GM12878 (cell line): ENCODE data around the gene KLF3. TPM values are rescaled to one million over a fixed set of nuclear protein-coding genes. Genes with fewer than 3 reads are reported as not detected.

Experiments
- ATAC-seq: fragments of 200-7000 bp; cut with Tn5 transposase; 3 replicates; pipeline ENCODE4 v1.9.1; 2020; ENCODE audit warnings: mild to moderate bottlenecking, moderate library complexity
- BruUV-seq: library from RNA; stranded (reverse); fragments of 400-500 nt; replicated peaks from 2 replicates; lab custom pipeline; 2021; lab: Mats Ljungman, UMichigan
- CTCF ChIA-PET: fragments of 300-600 bp; sonication (Branson Sonifier 250); formaldehyde crosslinking; extraction: SDS; loops from one replicate; lab custom pipeline; 2021; ENCODE audit warnings: inconsistent platforms; lab: Yijun Ruan, JAX
- POLR2A ChIA-PET: fragments of 350-600 bp; formaldehyde crosslinking; extraction: SDS; loops from one replicate; lab custom pipeline; 2021; ENCODE audit warnings: inconsistent platforms; lab: Charles Lee
- RAD21 ChIA-PET: fragments of 300-600 bp; sonication (Branson Sonifier 250); formaldehyde crosslinking; loops from one replicate; lab custom pipeline; 2023; ENCODE audit warnings: antibody characterized with exemption; ENCODE audit not compliant: unreplicated experiment; lab: Charles Lee
- SMC1A ChIA-PET: fragments of 300-600 bp; sonication (Branson Sonifier 250); formaldehyde crosslinking; loops from one replicate; lab custom pipeline; 2023; ENCODE audit not compliant: unreplicated experiment, uncharacterized antibody; lab: Charles Lee
- DNase-seq: peaks from one replicate; pipeline ENCODE4 v3.0.0-alpha.2; 2011; ENCODE audit warnings: low read depth, low spot score
- FAIRE-seq: peaks from 3 replicates; lab custom pipeline; 2011; peaks lifted over from hg19 to GRCh38; lab: Jason Lieb, UNC
- H2AFZ ChIP-seq: 2 replicates; pipeline ENCODE4 v1.6.0; 2011; ENCODE audit warnings: low read depth, low read length, control low read depth; ENCODE audit not compliant: control insufficient read depth
- H3K27ac ChIP-seq: 2 replicates; pipeline ENCODE4 v1.5.1; 2011; ENCODE audit warnings: control low read depth; ENCODE audit not compliant: control insufficient read depth, insufficient read depth
- H3K27me3 ChIP-seq, 2 experiments: replicated peaks in 1 of 2; 2 replicates each; pipeline versions ENCODE4 v1.6.0 to v1.6.1; 2011; ENCODE audit warnings: low read length in 1 of 2; ENCODE audit not compliant: control insufficient read depth in 2 of 2, insufficient read depth in 2 of 2
- H3K36me3 ChIP-seq, 2 experiments: 2 replicates each; pipeline ENCODE4 v1.5.1; 2011; ENCODE audit warnings: low read length in 1 of 2; ENCODE audit not compliant: control insufficient read depth in 2 of 2, insufficient read depth in 2 of 2
- H3K4me1 ChIP-seq: 2 replicates; pipeline ENCODE4 v1.6.1; 2011; ENCODE audit warnings: mild to moderate bottlenecking, low read length, moderate library complexity, mixed read lengths; ENCODE audit not compliant: control insufficient read depth, insufficient read depth
- H3K4me2 ChIP-seq: 2 replicates; pipeline ENCODE4 v1.6.0; 2011; ENCODE audit warnings: control low read depth; ENCODE audit not compliant: control insufficient read depth, insufficient read depth
- H3K4me3 ChIP-seq: fragments of 200-600 bp; sonication (generic); 2 replicates; pipeline ENCODE4 v1.5.1; 2016
- H3K79me2 ChIP-seq: 2 replicates; pipeline ENCODE4 v1.6.0; 2011; ENCODE audit warnings: low read length; ENCODE audit not compliant: control insufficient read depth, insufficient read depth
- H3K9ac ChIP-seq: 2 replicates; pipeline ENCODE4 v1.8.0; 2011; ENCODE audit warnings: low read length, control low read depth, mixed read lengths; ENCODE audit not compliant: control insufficient read depth, insufficient read depth
- H3K9me3 ChIP-seq: replicated peaks from 3 replicates; pipeline ENCODE4 v1.5.1; 2011; ENCODE audit warnings: mild to moderate bottlenecking, low read length; ENCODE audit not compliant: control insufficient read depth, insufficient read depth
- H4K20me1 ChIP-seq: 2 replicates; pipeline ENCODE4 v1.6.0; 2011; ENCODE audit not compliant: control insufficient read depth, insufficient read depth
- BMI1 ChIP-seq: fragments of 450-650 bp; IDR thresholded peaks from 2 replicates; pipeline ENCODE4 v1.6.1; 2016; ENCODE audit warnings: mild to moderate bottlenecking, moderate library complexity, borderline replicate concordance
- CEBPB ChIP-seq, 2 experiments: fragments of 150-350 bp in 1 of 2; IDR thresholded peaks; 2 replicates each; pipeline ENCODE4 v1.6.1; 2012 to 2014; ENCODE audit warnings: low read depth in 2 of 2, low read length in 2 of 2, borderline replicate concordance in 1 of 2, inconsistent platforms in 1 of 2
- ESRRA ChIP-seq: IDR thresholded peaks from 2 replicates; pipeline ENCODE4 v1.6.1; 2012; ENCODE audit warnings: mild to moderate bottlenecking, low read length, improper control_type of control experiment
- EZH2 ChIP-seq: IDR thresholded peaks from 2 replicates; pipeline ENCODE4 v1.6.1; 2012; ENCODE audit warnings: low read depth, mild to moderate bottlenecking, control low read depth, inconsistent platforms, low read length, borderline replicate concordance; ENCODE audit not compliant: control insufficient read depth
- JUNB ChIP-seq: IDR thresholded peaks from 2 replicates; pipeline ENCODE4 v1.6.1; 2016; ENCODE audit warnings: antibody characterized with exemption, mild to moderate bottlenecking
- MTA2 ChIP-seq: fragments of 450-650 bp; IDR thresholded peaks from 2 replicates; pipeline ENCODE4 v1.6.1; 2016; ENCODE audit warnings: low read depth, mild to moderate bottlenecking, moderate library complexity
- NFXL1 ChIP-seq: fragments of 450-650 bp; IDR thresholded peaks from 2 replicates; pipeline ENCODE4 v1.6.1; 2017; ENCODE audit warnings: antibody characterized with exemption, mild to moderate bottlenecking, borderline replicate concordance
- PML ChIP-seq: IDR thresholded peaks from 2 replicates; pipeline ENCODE4 v1.6.1; 2012; ENCODE audit warnings: low read length, inconsistent platforms
- SPI1 ChIP-seq: IDR thresholded peaks from 2 replicates; pipeline ENCODE4 v1.6.1; 2011; ENCODE audit warnings: low read depth, mild to moderate bottlenecking, low read length, moderate library complexity, borderline replicate concordance; ENCODE audit not compliant: insufficient read depth
- SUZ12 ChIP-seq: fragments of 200-600 bp; sonication (generic); IDR thresholded peaks from one replicate; pipeline ENCODE4 v1.6.1; 2018; ENCODE audit warnings: antibody characterized with exemption, mild to moderate bottlenecking; ENCODE audit not compliant: unreplicated experiment
- WRNIP1 ChIP-seq: IDR thresholded peaks from 2 replicates; pipeline ENCODE4 v1.6.1; 2011; ENCODE audit warnings: low read depth, low read length, improper control_type of control experiment, borderline replicate concordance
- YBX1 ChIP-seq: fragments of 450-650 bp; IDR thresholded peaks from 2 replicates; pipeline ENCODE4 v1.6.1; 2016; ENCODE audit warnings: antibody characterized with exemption
- ZNF207 ChIP-seq: fragments of 450-650 bp; IDR thresholded peaks from 2 replicates; pipeline ENCODE4 v1.6.1; 2014; ENCODE audit warnings: antibody characterized with exemption, mild to moderate bottlenecking, borderline replicate concordance
- WGBS: methylation state at CpG from one replicate; pipeline ENCODE4 v1.1.6; 2016; ENCODE audit warnings: low lambda C conversion rate; ENCODE audit not compliant: insufficient replicate concordance, insufficient coverage; ENCODE audit errors: missing lambda C conversion rate; 5-methylcytosine and 5-hydroxymethylcytosine counted together
- in situ Hi-C: fragments of 300-500 bp; cut with MboI; formaldehyde crosslinking; loops from 9 replicates; pipeline ENCODE4 v1.14.3; 2018; ENCODE audit warnings: mixed read lengths
- intact Hi-C: fragments of 100-400 bp; cut with micrococcal nuclease; formaldehyde crosslinking; loops from one replicate; pipeline ENCODE4 v1.14.2; 2022; ENCODE audit not compliant: unreplicated experiment
- polyA plus RNA-seq, 11 experiments: library from polyadenylated mRNA; depleted of rRNA in 4 of 11; unstranded in 6 of 11; stranded (reverse) in 5 of 11; fragments of >200 nt; fragmentation: Nextera tagmentation in 4 of 11; fragmentation: Illumina TruSeq in 1 of 11; extraction: Ambion mirVana in 4 of 11; extraction: Trizol in 1 of 11; gene quantifications; 1 replicate in 1 of 11; 2 replicates in 10 of 11; pipeline versions ENCODE4 v1.2.1 to v1.2.3, GENCODE V29; 2011 to 2016; ENCODE audit warnings: inconsistent platforms in 2 of 11, missing spikeins in 2 of 11, low read depth in 1 of 11
- total RNA-seq, 4 experiments: library from RNA; depleted of rRNA in 3 of 4; stranded (reverse); fragments of >200 nt in 3 of 4; fragmentation: Illumina TruSeq in 1 of 4; extraction: Trizol in 1 of 4; gene quantifications; 2 replicates each; pipeline versions ENCODE4 v1.2.1 to v1.2.3, GENCODE V29; 2013 to 2021
- TF ChIP-seq, protein P1 (sequence below): fragments of 450-650 bp; formaldehyde crosslinking; IDR thresholded peaks from 2 replicates; pipeline ENCODE4 v1.4.0; 2020; ENCODE audit warnings: mild to moderate bottlenecking, moderate library complexity

Gene KLF3
- total and polyA plus RNA-seq, 10 of the 15 experiments (the other 5 are each of a cell fraction or from before 2014, with no cell fraction given), result 1.4 to 5.8 (median 2.1) TPM

DNA sequence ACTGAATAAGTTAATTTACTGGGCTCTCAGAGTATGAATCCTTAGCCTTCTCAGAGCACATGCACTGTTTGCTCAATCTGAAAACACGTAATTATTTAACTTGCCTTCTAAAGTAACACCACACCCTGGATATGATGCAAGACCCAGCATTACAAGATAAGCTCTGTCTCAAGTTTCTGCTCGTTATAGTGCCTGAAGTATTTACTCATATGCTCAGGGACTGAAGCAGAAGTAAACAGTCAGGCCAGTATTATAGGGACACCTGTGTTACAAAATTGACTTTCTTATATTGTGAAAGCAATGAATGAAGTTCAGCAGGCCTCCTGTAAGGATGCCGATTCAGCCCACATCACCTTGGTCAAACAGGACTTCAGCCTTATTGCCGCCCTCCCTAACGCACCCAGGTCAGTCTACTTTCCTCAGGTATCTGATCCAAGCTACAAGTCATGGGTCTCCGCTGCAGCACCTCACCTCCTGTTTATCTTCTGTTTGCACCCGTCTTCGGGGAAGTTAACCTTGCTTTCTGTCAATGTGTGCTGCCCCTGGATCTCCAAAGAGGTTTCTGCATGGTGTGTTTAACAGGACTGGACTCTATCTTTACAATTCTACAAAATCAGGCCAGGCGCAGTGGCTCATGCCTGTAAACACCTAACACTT, 42.8 kb upstream of the KLF3 start:
- H4K20me1 ChIP-seq, result no peaks in the 10 kb centered on the region
- POLR2A ChIA-PET, result no interaction called here
- TF ChIP-seq BMI1 (no peak), SUZ12 (no peak)
- TF ChIP-seq, all 136 proteins: peak for 0
- Histone ChIP-seq H3K36me3 (no peaks in the 10 kb centered on the region), H3K4me3 (no peak overlapping the region), H3K4me1 (no peaks in the 10 kb centered on the region), H3K27me3 (no peaks in the 10 kb centered on the region), H3K79me2 (no peaks in the 10 kb centered on the region), H3K27ac (no peak overlapping the region), H3K9me3 (no peaks in the 10 kb centered on the region), H2AFZ (no peak overlapping the region), H3K9ac (no peak overlapping the region), H3K4me2 (no peak overlapping the region)
- WGBS, result 60% methylated on average over 9 of the region's 9 CpGs
- SMC1A ChIA-PET, result no interaction called here
- intact Hi-C loops, result no loop called here
- BruUV-seq, result no TSS peak
- CTCF ChIA-PET, result interaction anchor here (1.3 kb wide), 1 partner anchor 8 kb away, joined by 5 read pairs; no protein-coding TSS in a partner anchor
- FAIRE-seq (no peak), ATAC-seq (no peak), DNase-seq (no peak)
- in situ Hi-C loops, result no loop called here
- RAD21 ChIA-PET, result no interaction called here

DNA sequence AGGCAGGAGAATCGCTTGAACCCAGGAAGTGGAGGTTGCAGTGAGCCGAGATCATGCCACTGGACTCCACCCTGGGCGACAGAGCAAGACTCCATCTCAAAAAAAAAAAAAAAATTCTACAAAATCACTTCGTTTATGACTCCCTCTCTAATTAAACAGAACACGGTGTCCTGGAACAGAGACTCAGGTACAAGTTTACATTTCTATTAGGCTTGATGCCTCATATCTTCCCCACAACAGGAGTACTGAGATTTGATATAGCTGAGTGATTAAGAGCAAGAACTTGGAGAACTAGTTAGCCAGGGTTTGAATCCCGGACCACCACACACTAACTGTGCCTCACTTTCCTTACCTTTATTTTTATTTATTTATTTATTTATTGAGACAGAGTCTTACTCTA, 42.2 kb upstream of the KLF3 start:
- in situ Hi-C loops, result no loop called here
- FAIRE-seq (no peak), ATAC-seq (no peak), DNase-seq (no peak)
- intact Hi-C loops, result no loop called here
- Histone ChIP-seq H3K4me2 (no peak overlapping the region), H3K79me2 (no peaks in the 10 kb centered on the region), H3K27me3 (no peaks in the 10 kb centered on the region), H3K4me1 (no peaks in the 10 kb centered on the region), H3K9me3 (no peaks in the 10 kb centered on the region), H3K4me3 (no peak overlapping the region), H3K9ac (no peak overlapping the region), H2AFZ (no peak overlapping the region), H4K20me1 (no peaks in the 10 kb centered on the region), H3K36me3 (no peaks in the 10 kb centered on the region), H3K27ac (no peak overlapping the region)
- BruUV-seq, result no TSS peak
- ChIA-PET CTCF (interaction anchor here (1.7 kb wide), 1 partner anchor 54 kb away, joined by 5 read pairs; no protein-coding TSS in a partner anchor), RAD21 (no interaction called here), SMC1A (no interaction called here), POLR2A (no interaction called here)
- WGBS, result 33% methylated on average over 6 of the region's 6 CpGs
- no peak for TF ChIP-seq CEBPB (IDR thresholded peaks at IDR 0.05; ENCODE audit: borderline replicate concordance in 1 of 2, low read depth in 2 of 2, low read length in 2 of 2)
- no peak for TF ChIP-seq ESRRA
- TF ChIP-seq, protein P1, sequence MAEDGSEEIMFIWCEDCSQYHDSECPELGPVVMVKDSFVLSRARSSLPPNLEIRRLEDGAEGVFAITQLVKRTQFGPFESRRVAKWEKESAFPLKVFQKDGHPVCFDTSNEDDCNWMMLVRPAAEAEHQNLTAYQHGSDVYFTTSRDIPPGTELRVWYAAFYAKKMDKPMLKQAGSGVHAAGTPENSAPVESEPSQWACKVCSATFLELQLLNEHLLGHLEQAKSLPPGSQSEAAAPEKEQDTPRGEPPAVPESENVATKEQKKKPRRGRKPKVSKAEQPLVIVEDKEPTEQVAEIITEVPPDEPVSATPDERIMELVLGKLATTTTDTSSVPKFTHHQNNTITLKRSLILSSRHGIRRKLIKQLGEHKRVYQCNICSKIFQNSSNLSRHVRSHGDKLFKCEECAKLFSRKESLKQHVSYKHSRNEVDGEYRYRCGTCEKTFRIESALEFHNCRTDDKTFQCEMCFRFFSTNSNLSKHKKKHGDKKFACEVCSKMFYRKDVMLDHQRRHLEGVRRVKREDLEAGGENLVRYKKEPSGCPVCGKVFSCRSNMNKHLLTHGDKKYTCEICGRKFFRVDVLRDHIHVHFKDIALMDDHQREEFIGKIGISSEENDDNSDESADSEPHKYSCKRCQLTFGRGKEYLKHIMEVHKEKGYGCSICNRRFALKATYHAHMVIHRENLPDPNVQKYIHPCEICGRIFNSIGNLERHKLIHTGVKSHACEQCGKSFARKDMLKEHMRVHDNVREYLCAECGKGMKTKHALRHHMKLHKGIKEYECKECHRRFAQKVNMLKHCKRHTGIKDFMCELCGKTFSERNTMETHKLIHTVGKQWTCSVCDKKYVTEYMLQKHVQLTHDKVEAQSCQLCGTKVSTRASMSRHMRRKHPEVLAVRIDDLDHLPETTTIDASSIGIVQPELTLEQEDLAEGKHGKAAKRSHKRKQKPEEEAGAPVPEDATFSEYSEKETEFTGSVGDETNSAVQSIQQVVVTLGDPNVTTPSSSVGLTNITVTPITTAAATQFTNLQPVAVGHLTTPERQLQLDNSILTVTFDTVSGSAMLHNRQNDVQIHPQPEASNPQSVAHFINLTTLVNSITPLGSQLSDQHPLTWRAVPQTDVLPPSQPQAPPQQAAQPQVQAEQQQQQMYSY (CRISPR knock-in tag), result no peak
- no peak for TF ChIP-seq MTA2
- TF ChIP-seq YBX1, result no peak
- TF ChIP-seq SPI1, result no peak
- no peak for TF ChIP-seq WRNIP1
- TF ChIP-seq NFXL1, result no peak
- no peak for TF ChIP-seq JUNB
- TF ChIP-seq PML, result no peak
- no peak for TF ChIP-seq EZH2
- no peak for TF ChIP-seq ZNF207
